DMS79 (cell line): ENCODE data around the gene ZDBF2.
"Not testable (repeated sequence)": the region's sequence is repeated elsewhere in the genome, so short reads cannot be mapped to it uniquely, and the experiment has no call there.

Experiments used
- DNase-seq: peaks from one replicate; lab custom pipeline; 2025; lab: John Stamatoyannopoulos, UW

Gene ZDBF2

DNA sequence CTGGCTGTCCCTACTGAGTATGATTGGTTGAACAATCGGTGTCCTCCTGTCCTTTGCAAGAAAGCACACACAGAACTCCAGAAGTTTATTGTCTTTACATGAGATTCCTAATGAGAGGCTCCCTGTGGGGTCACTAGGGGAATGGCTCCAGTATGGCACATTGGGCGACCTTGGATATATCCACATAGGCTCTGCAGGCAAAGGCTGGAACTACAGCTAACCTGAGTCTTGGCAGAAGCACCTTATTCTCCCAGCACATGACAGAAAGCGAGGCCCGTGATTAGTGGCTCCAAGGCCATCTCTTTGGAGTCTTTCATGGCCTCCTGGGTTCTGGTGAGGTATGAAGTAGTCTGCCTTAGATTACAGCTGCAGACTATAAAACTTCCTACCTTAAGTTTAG, 49.0 kb downstream of the ZDBF2 start:
- no peak for DNase-seq

DNA sequence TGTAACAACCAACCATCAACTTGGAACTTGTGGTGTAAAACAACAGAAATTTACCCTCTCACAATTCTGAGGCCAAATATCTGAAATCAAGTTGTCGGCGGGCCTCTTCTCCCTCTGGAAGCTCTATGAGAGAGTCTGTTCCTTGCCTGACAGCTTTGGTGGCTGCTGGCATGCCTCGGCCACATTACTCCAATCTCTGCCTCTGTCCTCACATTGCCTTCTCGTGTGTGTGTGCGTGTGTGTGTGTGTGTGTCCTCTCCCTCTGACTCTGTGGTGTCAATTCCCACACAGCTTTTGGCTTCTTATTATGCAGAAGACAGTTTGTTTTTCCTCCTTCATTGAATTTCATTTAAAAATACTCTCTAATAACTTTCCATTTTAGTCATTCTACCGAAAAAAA, 50.4 kb downstream of the ZDBF2 start:
- no peak for DNase-seq

DNA sequence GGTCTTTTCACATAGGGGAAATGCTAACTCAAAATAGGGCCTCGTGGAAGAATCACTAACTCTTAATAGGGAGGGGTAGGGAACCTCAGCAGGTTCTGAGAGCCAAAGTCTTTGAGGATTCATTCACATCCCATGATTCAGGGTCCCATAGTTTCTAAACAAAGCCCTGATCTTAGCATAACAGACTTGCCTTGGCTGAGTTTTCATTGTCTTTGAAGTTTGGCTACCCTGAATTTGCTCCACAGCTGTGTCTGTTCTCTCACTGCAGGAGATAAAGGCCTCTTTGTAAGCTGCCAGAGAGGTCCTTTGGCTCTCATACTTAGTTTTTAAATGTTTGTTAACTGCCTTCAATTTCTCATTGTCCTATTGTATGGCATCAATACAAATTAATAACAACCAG, 54.5 kb downstream of the ZDBF2 start:
- DNase-seq: no peak

GRCh38 chr2:206336861-206337260, 62.4 kb downstream of the ZDBF2 start:
- DNase-seq: no peak

- no peak for DNase-seq
Measured at GRCh38 chr2:206337956-206338355, 63.5 kb downstream of the ZDBF2 start.

- DNase-seq: no peak
Measured at GRCh38 chr2:206341396-206341795, 66.9 kb downstream of the ZDBF2 start.

DNA sequence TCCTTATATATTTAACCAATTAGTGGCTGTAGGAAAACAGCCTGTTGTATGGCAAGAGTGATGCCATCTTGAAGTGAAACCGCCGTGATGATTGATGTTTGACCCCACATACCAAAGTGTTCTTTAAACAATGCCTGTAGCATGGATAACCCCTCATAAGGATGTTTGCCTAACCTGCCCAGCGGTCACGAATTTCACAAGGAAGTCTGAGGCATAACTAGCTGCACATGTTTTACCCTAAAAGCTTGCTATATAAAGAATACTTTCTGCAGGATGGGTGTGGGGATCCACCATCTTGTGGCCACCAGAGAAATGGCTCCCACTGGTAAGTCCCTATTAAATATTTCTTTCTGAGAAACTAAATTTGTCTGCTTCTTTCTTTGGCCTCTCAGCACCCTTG, 68.7 kb downstream of the ZDBF2 start:
- no peak for DNase-seq

DNA sequence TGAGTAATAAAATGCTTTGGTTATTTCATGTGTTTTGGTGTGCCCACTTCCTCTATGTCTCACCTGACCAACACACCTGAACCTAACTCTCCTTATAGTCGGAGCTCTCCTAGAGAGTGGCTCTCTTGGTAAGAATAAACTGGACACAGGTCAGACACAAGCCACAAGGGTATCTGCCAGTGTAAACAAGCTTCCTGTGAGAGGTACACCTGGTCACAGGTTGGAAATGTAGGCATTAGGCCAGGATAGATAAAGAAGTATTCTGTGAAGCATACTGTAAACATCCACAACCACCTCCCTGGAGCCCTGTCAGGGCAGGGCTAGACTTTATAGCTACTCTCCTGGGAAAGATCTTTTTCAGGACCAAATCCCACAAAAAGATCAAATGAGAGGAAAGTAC, 69.4 kb downstream of the ZDBF2 start:
- no peak for DNase-seq

DNA sequence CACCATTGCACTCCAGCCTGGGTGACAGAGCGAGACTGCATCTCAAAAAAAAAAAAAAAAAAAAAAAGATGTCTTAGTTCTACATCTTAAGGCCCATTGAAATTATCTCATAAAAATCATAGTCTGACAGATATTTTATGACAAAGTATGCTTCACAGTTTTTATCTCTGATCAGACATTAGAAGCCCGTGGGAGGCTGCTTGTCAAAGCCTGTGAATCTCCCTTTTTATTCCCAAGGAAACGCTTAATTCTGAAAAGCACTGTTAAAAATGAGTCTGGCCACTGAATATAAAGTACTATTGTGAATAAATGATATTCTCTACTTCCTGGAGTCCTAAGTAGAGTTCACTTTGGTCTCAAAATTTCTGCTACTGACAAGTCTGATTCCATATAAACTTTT, 71.1 kb downstream of the ZDBF2 start:
- no peak for DNase-seq

GRCh38 chr2:206349375-206349774, 74.9 kb downstream of the ZDBF2 start:
- no peak for DNase-seq

DNA sequence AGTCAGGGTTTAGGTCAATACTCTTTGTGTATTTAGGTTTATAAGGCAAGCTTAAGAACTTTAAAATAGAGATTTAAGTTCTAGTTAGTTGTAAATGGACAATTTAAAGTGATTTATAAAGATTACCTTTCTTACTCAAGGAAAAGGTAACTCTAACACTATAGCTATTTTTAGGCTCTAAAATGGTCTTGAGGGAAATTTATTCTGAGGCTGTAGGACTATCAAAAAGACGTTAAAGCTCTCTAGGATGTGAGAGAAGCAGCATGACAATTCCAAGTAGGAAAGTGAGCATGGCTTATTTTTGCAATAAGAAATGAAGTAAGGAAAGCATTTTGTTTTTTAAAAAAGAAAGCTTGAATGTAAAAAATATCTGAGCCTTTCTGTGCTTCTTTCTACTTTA, 78.1 kb downstream of the ZDBF2 start:
- no peak for DNase-seq

GRCh38 chr2:206353685-206354084, 79.2 kb downstream of the ZDBF2 start:
- no peak for DNase-seq

- DNase-seq: no peak
Measured at GRCh38 chr2:206354129-206354528, 79.7 kb downstream of the ZDBF2 start.

DNA sequence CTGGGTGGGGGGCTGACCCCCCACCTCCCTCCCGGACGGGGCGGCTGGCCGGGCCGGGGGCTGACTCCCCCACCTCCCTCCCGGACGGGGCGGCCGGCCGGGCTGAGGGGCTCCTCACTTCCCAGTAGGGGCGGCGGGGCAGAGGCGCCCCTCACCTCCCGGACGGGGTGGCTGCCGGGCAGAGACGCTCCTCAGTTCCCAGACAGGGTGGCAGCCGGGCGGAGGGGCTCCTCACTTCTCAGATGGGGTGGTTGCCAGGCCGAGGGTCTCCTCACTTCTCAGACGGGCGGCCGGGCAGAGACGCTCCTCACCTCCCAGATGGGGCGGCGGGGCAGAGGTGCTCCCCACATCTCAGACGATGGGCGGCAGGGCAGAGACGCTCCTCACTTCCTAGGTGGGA, 82.4 kb downstream of the ZDBF2 start:
- not testable (repeated sequence) for DNase-seq

DNA sequence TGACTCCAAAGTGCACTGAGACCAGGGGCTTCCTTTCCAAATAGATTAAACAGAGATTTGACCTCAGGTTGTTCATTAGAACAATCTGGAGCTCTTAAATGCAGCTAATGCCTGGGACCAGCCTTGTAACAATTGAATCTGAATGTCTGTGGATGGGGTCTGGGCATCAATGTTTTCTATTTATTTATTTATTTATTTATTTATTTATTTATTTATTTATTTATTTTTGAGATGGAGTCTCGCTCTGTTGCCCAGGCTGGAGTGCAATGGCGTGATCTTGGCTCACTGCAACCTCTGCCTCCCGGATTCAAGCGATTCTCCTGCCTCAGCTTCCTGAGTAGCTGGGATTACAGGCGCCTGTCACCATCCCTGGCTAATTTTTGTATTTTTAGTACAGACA, 86.4 kb downstream of the ZDBF2 start:
- DNase-seq: not testable (repeated sequence)

- no peak for DNase-seq
Measured at GRCh38 chr2:206361407-206362045, 87.1 kb downstream of the ZDBF2 start.
